Fibroblast of upper back skin (primary cell): Measurements from ENCODE around the gene PPM1A.

ENCODE experiments used
- DNase-seq: peaks from one replicate; pipeline ENCODE4 v3.0.0-alpha.2; 2013

Gene PPM1A

DNA sequence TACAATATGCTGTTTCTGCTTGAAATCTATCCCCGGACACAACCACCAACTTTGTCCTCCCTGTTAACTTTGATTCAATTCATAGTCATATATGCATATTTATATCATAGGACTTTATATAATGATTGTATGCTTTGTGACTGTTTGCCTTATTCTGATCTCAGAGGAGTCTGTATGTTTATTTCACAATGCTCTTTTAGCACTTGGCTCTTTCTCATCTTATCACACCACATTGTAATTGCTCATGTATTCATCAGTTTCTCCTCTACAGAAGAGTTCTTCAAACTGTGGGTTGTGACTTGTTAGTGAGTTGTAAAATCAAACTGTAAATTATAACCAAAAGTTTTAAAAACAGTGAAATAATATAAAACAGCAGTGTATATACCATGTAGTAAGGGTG is 21.7 kb upstream of the PPM1A start:
- no peak for DNase-seq

- no peak for DNase-seq
These were observed 19.4 kb upstream of the PPM1A start for GRCh38 chr14:60229614-60230013.

DNA sequence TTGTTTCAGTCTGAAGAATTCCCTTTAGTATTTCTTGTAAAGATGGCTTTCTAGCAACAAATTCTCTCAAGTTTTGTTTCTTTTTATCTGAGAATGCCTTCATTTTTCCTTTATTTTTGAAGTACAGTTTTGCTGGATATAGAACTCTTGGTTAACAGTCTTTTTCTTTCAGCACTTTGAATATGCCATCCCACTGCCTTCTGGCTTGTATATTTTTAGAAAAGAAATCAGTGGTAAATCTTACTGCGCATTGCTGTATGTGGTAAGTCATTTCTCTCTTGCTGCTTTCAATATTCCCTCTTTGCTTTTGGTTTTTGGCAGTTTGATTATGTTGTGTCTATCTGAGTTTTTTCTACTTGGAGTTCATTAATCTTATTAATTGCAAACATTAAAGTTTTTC is 16.8 kb upstream of the PPM1A start:
- no peak for DNase-seq

- DNase-seq = no peak
These were observed 15.8 kb upstream of the PPM1A start for GRCh38 chr14:60233251-60233650.

- DNase-seq = no peak
These were observed 15.1 kb upstream of the PPM1A start for GRCh38 chr14:60233891-60234290.

DNA sequence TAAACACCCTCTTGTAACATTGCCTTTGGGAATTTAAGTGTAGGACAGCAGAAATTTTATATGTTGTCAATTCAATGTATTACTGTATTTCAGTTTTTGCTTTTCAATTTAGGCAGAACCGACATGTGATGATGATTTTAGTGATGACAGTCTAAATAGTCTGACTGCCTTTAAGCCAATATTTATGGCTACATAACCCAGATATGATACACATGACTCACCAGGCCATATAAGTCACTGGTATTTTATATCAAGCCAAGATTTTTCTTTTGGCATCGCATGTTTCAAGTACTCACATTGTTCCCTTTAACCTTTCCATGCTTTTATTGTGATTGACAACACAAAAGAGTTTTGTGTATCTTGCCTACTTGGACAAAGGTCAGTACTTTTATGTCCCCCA is 13.6 kb upstream of the PPM1A start:
- DNase-seq = peak; percentile 39

- no peak for DNase-seq
These were observed 10.1 kb upstream of the PPM1A start for GRCh38 chr14:60238955-60239354.

DNA sequence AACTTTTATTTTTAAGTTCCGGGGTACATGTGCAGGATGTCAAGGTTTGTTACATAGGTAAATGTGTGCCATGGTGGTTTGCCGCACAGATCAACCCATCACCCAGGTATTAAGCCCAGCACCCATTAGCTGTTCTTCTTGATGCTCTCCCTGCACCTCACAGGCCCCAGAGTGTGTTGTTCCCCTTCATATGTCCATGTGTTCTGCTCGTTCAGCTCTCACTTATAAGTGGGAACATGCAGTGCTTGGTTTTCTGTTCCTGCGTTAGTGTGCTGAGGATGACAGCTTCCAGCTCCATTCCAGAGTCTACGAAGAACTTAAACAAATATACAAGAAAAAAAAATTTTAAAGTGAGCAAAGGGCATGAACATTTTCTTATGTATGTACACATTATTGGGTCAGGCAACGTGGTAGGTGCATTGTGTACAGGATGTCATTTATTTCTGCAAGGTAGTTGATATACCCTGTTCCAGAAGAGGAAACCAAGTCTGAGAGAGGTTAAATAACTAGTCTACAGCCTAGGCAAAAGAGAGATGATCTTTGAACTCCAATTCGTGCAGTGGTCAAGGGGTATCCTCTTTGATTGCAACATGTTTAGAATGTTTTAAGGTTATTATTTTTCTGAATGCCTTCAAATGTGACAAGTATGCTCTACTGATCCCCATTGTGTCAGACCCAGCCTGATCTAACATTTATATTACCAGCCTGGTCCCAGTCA is 8.7 kb upstream of the PPM1A start:
- DNase-seq = no peak

DNA sequence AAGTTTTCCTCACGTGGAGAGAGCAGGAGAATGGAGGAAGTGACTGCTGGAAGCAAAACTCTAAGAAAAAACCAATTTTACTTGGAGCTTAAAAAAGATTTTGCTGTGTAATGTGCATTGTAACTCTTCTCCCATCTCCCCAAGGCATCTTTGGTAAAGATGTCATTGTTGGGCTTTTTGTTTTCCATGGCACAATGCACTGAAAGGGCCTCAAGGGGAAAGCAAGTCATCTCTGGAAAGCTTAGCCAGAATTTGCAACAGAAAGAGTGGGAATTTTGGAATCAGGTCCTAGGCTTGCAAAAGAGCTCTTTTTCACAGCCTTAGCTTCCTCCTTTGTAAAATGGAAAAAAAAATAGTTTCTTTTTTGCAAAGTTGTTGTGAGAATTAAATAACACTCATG is 7.9 kb upstream of the PPM1A start:
- DNase-seq = no peak

GRCh38 chr14:60242429-60242828 is 6.6 kb upstream of the PPM1A start:
- no peak for DNase-seq

GRCh38 chr14:60245380-60246177 is 3.4 kb upstream of the PPM1A start:
- DNase-seq = no peak

DNA sequence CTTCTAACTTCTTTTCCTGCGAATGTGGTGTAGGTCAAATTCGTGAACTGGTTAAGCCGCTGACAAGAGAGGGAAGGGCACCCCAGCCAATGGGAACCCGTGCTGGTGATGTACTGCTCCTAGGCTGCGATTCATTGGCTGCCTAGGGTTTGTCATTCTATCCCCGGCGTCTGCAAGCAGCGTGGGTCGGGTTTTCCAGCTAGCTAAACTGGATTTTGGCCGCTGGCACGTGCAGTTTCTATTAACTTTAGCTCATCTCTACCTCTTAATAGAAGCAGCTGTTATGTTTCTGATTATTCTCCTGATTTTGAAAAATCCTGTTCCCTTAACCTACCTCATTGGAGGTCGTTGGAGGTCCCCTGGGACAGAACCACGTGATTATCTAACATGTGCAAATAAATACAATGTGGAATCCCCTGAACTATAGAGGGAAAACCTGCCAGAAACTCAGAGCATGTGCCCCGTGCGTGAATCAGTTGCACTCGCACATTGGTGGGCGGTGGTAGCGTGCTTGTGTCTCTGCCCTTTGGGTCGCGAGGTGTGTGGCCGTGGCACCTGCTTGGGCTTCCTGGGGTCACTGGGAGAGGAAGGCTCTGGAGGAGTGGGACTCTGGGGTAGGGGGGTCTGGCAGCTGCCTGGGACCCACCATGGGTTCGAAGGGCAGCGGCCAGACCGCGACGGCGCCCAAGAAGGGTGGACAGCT is 876 bp upstream of the PPM1A start:
- peak; percentile 91 for DNase-seq

DNA sequence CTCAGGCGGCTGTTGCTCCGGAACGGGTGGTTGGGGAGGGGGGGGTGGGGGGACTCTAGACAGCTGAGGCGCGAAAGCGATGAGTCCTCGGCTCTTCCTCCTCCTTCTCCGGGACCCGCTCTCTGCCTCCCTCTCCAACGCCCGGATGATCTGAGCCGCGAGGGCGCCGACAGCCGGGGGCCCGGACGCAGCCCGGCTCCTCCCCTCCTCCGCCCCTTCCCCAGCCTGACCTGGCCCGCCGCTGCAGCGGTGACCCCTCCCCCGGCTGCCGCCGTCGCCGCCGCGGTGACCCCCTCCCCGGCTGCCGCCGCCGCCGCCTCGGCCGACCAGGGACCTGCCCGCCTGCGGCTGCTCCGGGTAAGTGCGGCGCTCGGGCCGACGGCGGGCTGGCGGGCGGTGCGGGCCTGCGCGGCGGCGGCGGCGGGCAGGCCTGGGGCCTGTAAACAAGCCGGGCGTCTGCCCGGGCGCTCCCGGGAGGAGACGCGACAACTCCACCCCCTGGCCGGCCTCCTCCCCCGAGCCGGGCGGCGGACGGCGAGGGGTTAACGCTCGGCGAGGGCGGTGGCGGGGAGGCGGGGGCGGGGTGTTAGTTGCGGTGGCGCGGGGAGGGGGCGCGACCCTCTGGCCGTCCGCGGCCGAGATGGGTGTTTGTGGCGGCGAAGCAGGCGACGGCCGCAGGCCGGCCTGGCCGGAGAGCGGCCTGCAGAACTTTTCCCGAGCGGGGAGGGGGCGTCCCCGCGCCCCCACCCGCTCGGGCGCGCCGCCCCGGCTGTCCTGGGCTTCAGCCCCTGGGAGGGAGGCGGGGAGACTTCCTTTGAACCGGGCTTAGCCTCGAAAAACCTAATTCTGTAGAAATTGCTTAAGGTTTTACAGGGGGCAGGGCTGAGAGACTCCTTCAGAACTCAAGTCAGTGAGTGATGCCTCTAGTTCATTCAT is 568 bp downstream of the PPM1A start:
- peak; percentile 63 for DNase-seq

- DNase-seq = peak; percentile 21
These were observed 1.4 kb downstream of the PPM1A start for GRCh38 chr14:60250257-60251035.

- DNase-seq = no peak
These were observed 2.9 kb downstream of the PPM1A start for GRCh38 chr14:60251877-60252276.

DNA sequence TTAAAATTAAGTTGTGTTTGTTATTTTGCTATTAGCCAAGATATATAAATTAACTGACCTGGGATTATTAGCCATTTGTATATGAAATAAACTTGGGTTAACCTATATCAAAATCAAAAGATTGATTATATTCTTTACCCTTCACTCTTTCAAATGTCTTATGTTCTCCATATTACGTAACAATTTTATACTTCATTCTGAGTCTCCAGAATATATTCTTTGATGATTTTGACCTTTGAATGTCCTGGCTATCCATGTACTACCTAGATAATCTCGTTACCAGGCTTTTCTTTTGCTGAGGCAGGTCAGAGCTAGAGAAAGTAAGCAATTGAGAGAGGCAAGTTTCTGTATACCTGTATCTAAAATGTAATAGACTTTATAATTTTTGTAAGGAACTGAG is 3.6 kb downstream of the PPM1A start:
- no peak for DNase-seq

GRCh38 chr14:60253649-60254048 is 4.6 kb downstream of the PPM1A start:
- no peak for DNase-seq

GRCh38 chr14:60254176-60254575 is 5.2 kb downstream of the PPM1A start:
- DNase-seq = no peak

DNA sequence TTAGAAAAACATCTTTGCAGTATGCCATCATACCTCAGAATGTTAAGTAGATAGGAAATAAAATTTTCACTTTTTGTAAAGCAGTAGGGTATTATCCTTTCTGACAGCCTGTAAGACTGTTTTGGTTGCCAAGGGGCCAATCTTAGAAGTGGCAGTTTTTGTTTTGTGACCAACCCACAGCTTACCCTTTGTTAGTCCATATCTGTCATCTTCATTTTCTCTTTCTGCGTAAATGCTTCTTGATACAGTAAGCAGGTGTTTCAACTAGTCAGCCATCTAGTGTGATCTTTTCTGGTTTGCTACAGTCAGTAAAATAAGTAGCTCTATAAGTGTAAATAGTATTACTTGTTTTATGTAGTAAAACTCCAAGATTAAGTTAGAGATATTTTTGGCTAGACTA is 8.8 kb downstream of the PPM1A start:
- DNase-seq = no peak

DNA sequence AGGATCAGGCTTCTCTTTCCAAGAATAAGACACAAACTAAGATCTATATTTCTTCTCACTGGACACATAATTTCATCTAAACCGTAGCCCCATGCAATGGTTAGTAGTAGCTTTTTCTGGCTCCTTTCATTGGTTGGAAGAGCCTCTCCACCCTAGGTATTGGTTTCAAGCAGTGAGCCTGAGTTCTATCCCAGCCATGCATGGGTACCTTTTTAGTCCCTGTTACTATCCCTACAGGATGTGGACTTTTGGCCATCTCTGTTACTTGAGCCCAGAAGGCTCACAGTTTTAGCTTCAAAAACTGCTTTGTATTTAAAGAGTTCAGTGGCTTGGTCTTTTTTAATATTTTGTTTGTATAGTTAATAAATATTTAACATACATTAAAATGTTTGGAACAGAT is 16.1 kb downstream of the PPM1A start:
- no peak for DNase-seq

DNA sequence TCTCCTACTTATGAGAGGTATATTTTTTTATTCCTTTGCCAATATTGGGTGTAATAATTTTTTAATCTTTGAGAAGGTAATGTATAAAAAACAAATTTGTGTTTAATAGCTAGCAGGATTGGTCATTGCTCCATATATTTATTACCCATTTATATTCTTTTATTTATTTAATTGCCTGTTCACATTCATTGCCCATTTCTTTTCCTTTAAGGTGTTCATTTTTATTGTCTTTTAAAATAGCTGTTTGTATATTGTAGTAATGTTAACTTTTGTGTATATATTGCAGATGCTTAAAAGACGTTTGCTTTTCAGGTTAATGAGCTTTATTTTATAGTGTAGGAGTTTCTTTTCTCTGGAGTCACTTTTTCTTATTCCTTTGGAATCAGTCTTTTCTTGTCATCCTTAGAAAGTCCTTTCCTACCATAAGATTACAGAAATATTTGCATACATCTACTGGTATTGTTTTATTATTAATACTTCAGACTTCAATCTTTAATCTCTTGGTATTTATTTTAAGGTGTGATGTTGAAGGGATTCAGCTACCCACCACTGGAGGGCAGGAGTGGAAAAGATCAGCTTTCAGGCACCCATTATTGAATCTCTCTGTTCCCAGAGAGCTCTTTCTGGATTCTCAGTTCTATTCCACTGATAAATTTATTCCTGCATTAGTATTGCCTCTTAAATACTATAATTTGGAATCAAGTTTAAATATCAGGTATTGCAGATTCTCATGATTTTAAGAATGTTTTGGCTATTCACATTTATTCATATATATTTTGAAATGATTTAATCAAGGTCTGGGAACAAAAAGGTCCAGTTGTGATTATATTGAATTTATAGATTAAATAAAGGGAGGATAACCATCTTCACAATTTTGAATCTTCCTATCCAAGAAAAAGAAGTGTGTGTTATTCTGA is 17.3 kb downstream of the PPM1A start:
- DNase-seq = no peak
